Heart left ventricle (tissue), 16 donors: Measurements from ENCODE around the gene NHSL2. TPM values are rescaled to one million over a fixed set of nuclear protein-coding genes. Genes with fewer than 3 reads are reported as not detected.
"Not testable (repeated sequence)": the region's sequence is repeated elsewhere in the genome, so short reads cannot be mapped to it uniquely, and the experiment has no call there.

Experiments used
- ATAC-seq, 4 donors: fragments of 200-7000 bp; cut with Tn5 transposase; one replicate each; pipeline ENCODE4 v1.9.1; 2020 to 2022; ENCODE audit warnings: moderate library complexity in 4 of 4, mild to moderate bottlenecking in 3 of 4, moderate number of reproducible peaks in 1 of 4
- DNase-seq, 5 donors: peaks; one replicate each; pipeline ENCODE4 v3.0.0-alpha.2; 2020
- H3K27ac ChIP-seq, 12 donors: fragments of 200-600 bp; sonication (generic) in 4 of 12; one replicate each; pipeline versions ENCODE4 v1.5.0 to v1.8.0; 2016 to 2022; ENCODE audit warnings: mild to moderate bottlenecking in 2 of 12
- H3K27me3 ChIP-seq, 9 donors: fragments of 200-600 bp; sonication (generic) in 2 of 9; one replicate each; pipeline versions ENCODE4 v1.5.1 to v1.8.0; 2016 to 2022; ENCODE audit warnings: mild to moderate bottlenecking in 3 of 9
- H3K36me3 ChIP-seq, 9 donors: fragments of 200-600 bp; sonication (generic) in 2 of 9; one replicate each; pipeline versions ENCODE4 v1.5.0 to v1.8.0; 2018 to 2022; ENCODE audit warnings: mild to moderate bottlenecking in 2 of 9
- H3K4me1 ChIP-seq, 12 donors: fragments of 200-600 bp; sonication (generic) in 4 of 12; one replicate each; pipeline versions ENCODE4 v1.5.0 to v1.8.0; 2016 to 2022; ENCODE audit warnings: mild to moderate bottlenecking in 3 of 12
- H3K4me3 ChIP-seq, 12 donors: fragments of 200-600 bp; sonication (generic) in 4 of 12; one replicate each; pipeline versions ENCODE4 v1.5.0 to v1.8.0; 2017 to 2022; ENCODE audit warnings: mild to moderate bottlenecking in 9 of 12, moderate library complexity in 4 of 12
- H3K9me3 ChIP-seq, 12 donors: fragments of 200-600 bp; sonication (generic) in 4 of 12; one replicate each; pipeline versions ENCODE4 v1.5.0 to v1.8.0; 2016 to 2022; ENCODE audit warnings: mild to moderate bottlenecking in 1 of 12
- CTCF ChIP-seq, 12 donors: fragments of 200-600 bp; sonication (generic) in 4 of 12; IDR thresholded peaks; one replicate each; pipeline versions ENCODE4 v1.5.0 to v1.8.0; 2018 to 2022; ENCODE audit warnings: antibody characterized with exemption in 12 of 12, mild to moderate bottlenecking in 5 of 12
- POLR2A ChIP-seq, 2 donors: fragments of 450-650 bp; IDR thresholded peaks; one replicate each; pipeline ENCODE4 v1.6.1; 2017; ENCODE audit warnings: antibody characterized with exemption in 2 of 2, mild to moderate bottlenecking in 2 of 2, moderate library complexity in 2 of 2
- WGBS, 4 donors: extraction: QIAGEN DNeasy Blood & Tissue Kit in 2 of 4; methylation state at CpG; one replicate each; pipeline versions ENCODE4 v1.1.5 to v1.1.7; 2013 to 2018; 5-methylcytosine and 5-hydroxymethylcytosine counted together
- intact Hi-C, 10 donors: fragments of 100-400 bp; cut with DNase I; formaldehyde crosslinking; loops; one replicate each; pipeline versions ENCODE4 v1.11.1 to v1.14.2; 2022
- polyA plus RNA-seq, 2 donors: library from polyadenylated mRNA; stranded (reverse); fragments of 200-250 nt; gene quantifications; one replicate each; pipeline ENCODE4 v1.2.3, GENCODE V29; 2013
- total RNA-seq, 9 donors: library from RNA; depleted of rRNA in 2 of 9; stranded (reverse); fragments of >200 nt in 2 of 9; fragmentation: NEBNext Ultra II Directional in 3 of 9; extraction: Animal tissue kit (Norgen Biotek cat#: 25700) in 3 of 9; gene quantifications; one replicate each; pipeline versions ENCODE4 v1.1.0 to v1.2.4, GENCODE V29; 2016 to 2023
- donor health status: ischemic (EF 13 %, LVEDD 7.1; RV severe dilation, severe dysfunction).
- donor health status: healthy with polysubstance abuse.
- donor health status: DM: no; HTN: yes; CAD: no.
- donor health status: DM: no; HTN: no; CAD: no.
- donor health status: ischemic (EF 25% LVEDD 6.9; RV normal size, moderate dysfunction).
- donor health status: ischemic (EF 25% LVEDD 5.7; RV mildly dilated, moderate dysfunction).
- donor health status: healthy.
- donor health status: DM: yes; HTN: yes; CAD: no.
- donor health status: ischemic (EF 35%, LVEDD 5.7; RV mildly dilated, moderate dysfunction).
- donor health status: nonischemic (EF 11% LVEDD 7.7; RV severe dilation, severe dysfunction).
- donor health status: DM: yes; HTN: yes; CAD: no.
- donor health status: PGD.
- donor health status: ischemic (EF 29% LVEDD 5.4; RV normal size, mild dysfunction).
- donor health status: nonischemic (EF 23%, LVEDD 6.1; RV moderate dilation, normal function).

NHSL2 gene
- total and polyA plus RNA-seq, 11 donors: 1.8 to 14.0 (median 5.8) TPM

DNA sequence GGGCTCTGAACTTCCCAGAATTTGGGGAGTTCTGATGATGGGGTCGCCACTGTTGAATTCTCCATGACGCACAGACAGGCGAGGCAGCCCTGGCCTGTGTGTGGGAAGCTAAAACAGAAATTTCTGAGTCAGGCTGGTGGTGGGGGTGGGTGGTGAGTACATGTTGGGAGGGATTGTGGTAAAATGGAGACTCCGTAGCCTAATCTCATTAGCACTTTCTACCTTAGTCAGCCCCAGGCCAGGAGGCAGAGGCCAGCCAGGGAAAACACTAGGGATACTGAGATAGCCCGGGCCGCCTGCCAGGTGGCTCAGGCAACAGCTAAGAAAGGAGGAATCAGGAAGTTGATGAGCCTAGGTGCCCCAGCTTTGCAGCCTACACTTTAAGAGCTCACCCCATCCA lies 39.3 kb upstream of the NHSL2 start:
- 62 to 78% (median 70%) methylated on average over 6 of the region's 6 CpGs for WGBS, 4 donors
- DNase-seq: no peak
- intact Hi-C loops: no loop called here

GRCh38 chrX:71872542-71873458 lies 37.8 kb upstream of the NHSL2 start:
- no peaks in the 10 kb centered on the region for H3K9me3 ChIP-seq
- peaks cover 0 to 14% (median 0%) of the 10 kb centered on the region in 9 donors for H3K27me3 ChIP-seq
- H3K27ac ChIP-seq: no peak overlapping the region
- ATAC-seq: no peak
- WGBS, 4 donors: 89 to 94% (median 93%) methylated on average over 39 to 53 of the region's 53 CpGs
- no peaks in the 10 kb centered on the region for H3K4me1 ChIP-seq
- H3K36me3 ChIP-seq: no peaks in the 10 kb centered on the region
- intact Hi-C loops: no loop called here
- H3K4me3 ChIP-seq: no peak overlapping the region
- TF ChIP-seq POLR2A (IDR thresholded peaks at IDR 0.05) (no peak), CTCF (IDR thresholded peaks at IDR 0.05) (no peak)
- DNase-seq: no peak

More for the DNA sequence above, 39.3 kb upstream of the NHSL2 start:
- peaks cover 0 to 24% (median 0%) of the 10 kb centered on the region in 9 donors for H3K27me3 ChIP-seq
- peak in 2 of 4 donors; percentile 26 to 29 for ATAC-seq
- H3K36me3 ChIP-seq: no peaks in the 10 kb centered on the region
- TF ChIP-seq CTCF (IDR thresholded peaks at IDR 0.05): no peak
- no peak for TF ChIP-seq POLR2A (IDR thresholded peaks at IDR 0.05)
- no peaks in the 10 kb centered on the region for H3K9me3 ChIP-seq
- H3K4me3 ChIP-seq: no peak overlapping the region
- H3K4me1 ChIP-seq: no peaks in the 10 kb centered on the region
- H3K27ac ChIP-seq: no peak overlapping the region

- WGBS, 4 donors: 78 to 95% (median 88%) methylated on average over 9 to 12 of the region's 12 CpGs
- H3K9me3 ChIP-seq: peaks cover 0 to under 1% (median 0%) of the 10 kb centered on the region in 12 donors
- no peaks in the 10 kb centered on the region for H3K36me3 ChIP-seq
- TF ChIP-seq CTCF (IDR thresholded peaks at IDR 0.05) (no peak), POLR2A (IDR thresholded peaks at IDR 0.05) (no peak)
- H3K27ac ChIP-seq: no peak overlapping the region
- intact Hi-C loops: no loop called here
- H3K27me3 ChIP-seq: peaks cover 0 to 7% (median 0%) of the 10 kb centered on the region in 9 donors
- H3K4me1 ChIP-seq: no peaks in the 10 kb centered on the region
- no peak overlapping the region for H3K4me3 ChIP-seq
- ATAC-seq: no peak
- no peak for DNase-seq
These were observed 37.2 kb upstream of the NHSL2 start for GRCh38 chrX:71873459-71873833.

GRCh38 chrX:71876841-71877240 lies 33.8 kb upstream of the NHSL2 start:
- intact Hi-C loops, H3K4me1 ChIP-seq, DNase-seq, H3K27me3 ChIP-seq, H3K27ac ChIP-seq, H3K9me3 ChIP-seq, H3K4me3 ChIP-seq, H3K36me3 ChIP-seq, ATAC-seq: not testable (repeated sequence)
- 91 to 100% (median 96%) methylated on average over 7 to 29 of the region's 32 CpGs for WGBS, 4 donors
